Astrocyte of the spinal cord (primary cell): ENCODE measurements around the gene NALF2.

Experiments used
- DNase-seq: peaks from one replicate; pipeline ENCODE4 v3.0.0; 2011; ENCODE audit warnings: low read depth, low spot score
- H3K4me3 ChIP-seq: 2 replicates; pipeline ENCODE4 v1.5.1; 2011; ENCODE audit warnings: low read depth, mild to moderate bottlenecking, low read length, moderate library complexity
- in situ Hi-C: cut with HindIII; loops from 2 replicates; pipeline ENCODE4 v1.10.0; 2017; ENCODE audit warnings: low sequenced_read_pairs
- TF ChIP-seq, protein P1 (sequence below): IDR thresholded peaks from 2 replicates; pipeline ENCODE4 v1.5.1; 2012; ENCODE audit warnings: low read depth, mild to moderate bottlenecking, low read length, inconsistent platforms

Gene NALF2

DNA sequence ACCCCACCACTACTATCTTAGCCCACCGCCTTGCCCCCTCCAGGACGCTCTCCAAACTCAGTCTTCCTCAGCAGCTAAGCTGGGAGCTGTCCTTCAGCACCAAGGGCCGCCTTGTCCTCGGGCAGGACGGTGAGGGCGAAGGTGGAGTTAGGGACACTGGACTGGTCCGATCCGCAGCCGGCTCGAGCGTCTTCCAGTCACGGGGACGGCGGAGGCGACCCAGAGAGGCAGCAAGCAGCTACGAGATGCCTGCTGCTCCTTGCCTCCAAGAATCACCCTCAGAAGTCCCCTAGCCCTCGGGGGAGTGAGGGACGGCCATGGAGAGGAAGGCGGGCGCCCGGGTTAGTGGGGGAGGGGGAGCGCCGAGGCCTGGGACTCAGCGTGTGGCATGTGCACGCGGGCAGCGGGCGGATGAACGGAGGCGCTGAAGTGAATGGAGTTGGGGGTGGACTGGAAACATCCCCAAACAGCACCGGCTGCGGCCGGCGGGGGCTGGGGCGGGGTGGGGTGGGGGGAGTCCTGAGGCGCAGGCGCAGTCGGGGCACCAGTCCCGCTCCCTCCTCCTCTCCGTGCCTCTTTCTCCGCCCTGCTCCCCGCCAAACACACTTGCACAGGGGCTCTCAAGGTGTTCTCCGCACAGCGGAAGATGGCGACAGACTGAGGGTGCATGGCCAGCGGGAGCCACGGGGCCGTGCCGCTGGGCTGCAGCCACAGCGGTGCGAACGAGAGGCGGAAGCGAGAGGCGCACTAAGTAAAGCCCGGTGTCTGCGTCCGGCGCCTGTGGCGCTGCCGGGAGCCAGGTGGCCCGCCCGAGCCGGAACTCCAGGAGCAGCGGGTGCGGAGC is at the start of gene NALF2:
Gene NALF2, plus strand, starts transcription at position 545 of the 844 bp plus-strand sequence. CDS start 957 bp downstream, outside the sequence.
- peak within 1 kb of the TSS; percentile 7 for H3K4me3 ChIP-seq
- peak; percentile 4 for DNase-seq
- in situ Hi-C loops = no loop called here
- TF ChIP-seq, protein P1, sequence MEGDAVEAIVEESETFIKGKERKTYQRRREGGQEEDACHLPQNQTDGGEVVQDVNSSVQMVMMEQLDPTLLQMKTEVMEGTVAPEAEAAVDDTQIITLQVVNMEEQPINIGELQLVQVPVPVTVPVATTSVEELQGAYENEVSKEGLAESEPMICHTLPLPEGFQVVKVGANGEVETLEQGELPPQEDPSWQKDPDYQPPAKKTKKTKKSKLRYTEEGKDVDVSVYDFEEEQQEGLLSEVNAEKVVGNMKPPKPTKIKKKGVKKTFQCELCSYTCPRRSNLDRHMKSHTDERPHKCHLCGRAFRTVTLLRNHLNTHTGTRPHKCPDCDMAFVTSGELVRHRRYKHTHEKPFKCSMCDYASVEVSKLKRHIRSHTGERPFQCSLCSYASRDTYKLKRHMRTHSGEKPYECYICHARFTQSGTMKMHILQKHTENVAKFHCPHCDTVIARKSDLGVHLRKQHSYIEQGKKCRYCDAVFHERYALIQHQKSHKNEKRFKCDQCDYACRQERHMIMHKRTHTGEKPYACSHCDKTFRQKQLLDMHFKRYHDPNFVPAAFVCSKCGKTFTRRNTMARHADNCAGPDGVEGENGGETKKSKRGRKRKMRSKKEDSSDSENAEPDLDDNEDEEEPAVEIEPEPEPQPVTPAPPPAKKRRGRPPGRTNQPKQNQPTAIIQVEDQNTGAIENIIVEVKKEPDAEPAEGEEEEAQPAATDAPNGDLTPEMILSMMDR = no peak

DNA sequence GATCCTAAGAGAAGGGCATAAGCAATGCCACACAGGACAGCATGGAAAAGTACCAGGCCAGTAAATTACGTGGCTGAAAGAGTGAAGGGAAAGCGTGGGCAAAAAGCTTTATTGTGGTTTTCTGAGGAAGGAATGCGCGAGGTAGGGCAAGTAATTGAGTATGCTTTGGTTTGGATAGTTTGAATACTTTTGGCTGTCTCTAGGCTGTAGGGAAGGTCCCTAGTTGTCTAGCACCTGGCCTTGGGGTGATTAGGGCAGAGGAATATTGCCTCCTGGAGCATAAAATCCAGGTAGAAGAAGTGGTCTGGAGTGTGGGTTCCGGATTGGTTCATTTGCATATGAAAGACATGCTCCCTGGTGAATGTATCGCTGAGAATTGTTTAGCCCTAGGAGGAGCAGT is 46.4 kb upstream of the NALF2 start:
- TF ChIP-seq, protein P1 = no peak
- H3K4me3 ChIP-seq = no peak overlapping the region
- in situ Hi-C loops = no loop called here
- no peak for DNase-seq

DNA sequence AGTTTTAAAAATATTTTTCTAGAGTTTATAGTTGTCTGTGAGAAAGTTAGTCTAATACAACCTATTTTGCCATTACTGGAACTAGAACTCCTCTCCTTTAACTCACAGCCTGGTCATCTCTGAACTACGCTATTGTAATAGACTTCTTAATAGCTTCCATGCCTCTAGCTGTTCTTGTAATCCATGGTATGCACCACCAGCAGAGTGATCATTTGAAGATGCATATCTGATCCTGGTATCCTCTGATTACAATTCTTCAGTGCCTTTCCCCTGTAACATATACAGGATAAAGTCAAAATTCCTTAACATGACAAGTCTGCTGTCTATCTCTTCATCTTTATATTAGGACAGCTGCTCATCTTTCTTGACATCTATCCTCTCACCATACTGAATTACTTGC is 37.6 kb upstream of the NALF2 start:
- no peak overlapping the region for H3K4me3 ChIP-seq
- TF ChIP-seq, protein P1 = no peak
- in situ Hi-C loops = no loop called here
- DNase-seq = no peak

DNA sequence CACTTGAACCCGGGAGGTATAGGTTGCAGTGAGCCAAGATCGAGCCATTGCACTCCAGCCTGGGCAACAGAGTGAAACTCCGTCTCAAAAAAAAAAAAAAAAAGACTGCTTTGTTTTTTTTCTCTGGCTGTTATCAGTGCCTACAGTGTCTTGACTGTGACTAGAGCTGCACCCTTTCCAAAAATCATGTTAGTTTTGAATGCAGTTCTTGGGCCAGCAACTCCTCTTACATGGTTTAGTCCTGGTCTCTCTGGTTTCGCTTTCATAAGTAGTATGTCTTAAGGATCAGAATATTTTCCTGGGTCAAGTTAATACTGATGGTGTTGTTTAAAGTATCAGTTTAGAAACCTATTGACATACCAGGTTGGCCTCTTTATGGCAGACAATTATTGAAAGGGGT is 34.2 kb upstream of the NALF2 start:
- in situ Hi-C loops = no loop called here
- DNase-seq = no peak
- no peak overlapping the region for H3K4me3 ChIP-seq
- TF ChIP-seq, protein P1 = no peak

DNA sequence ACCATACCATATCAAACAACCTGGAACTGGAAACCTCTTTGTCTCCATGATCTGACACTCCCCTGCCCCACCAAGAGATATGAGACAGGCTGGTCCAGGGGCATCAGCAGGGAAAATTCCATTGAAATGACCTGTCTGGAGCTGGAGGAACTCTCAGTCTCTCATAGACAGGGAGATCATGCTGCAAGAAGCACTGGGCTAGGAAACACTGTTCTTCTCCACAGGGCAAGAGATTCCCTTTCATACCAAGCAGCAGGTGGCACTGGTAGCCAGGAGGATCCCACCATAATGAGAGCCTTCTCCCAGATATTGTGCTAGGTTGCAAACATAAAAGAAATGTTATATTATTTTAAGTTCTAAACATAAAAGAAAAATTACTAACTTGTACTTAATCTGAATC is 14.5 kb upstream of the NALF2 start:
- TF ChIP-seq, protein P1 = no peak
- no peak for DNase-seq
- no peak overlapping the region for H3K4me3 ChIP-seq
- in situ Hi-C loops = no loop called here

DNA sequence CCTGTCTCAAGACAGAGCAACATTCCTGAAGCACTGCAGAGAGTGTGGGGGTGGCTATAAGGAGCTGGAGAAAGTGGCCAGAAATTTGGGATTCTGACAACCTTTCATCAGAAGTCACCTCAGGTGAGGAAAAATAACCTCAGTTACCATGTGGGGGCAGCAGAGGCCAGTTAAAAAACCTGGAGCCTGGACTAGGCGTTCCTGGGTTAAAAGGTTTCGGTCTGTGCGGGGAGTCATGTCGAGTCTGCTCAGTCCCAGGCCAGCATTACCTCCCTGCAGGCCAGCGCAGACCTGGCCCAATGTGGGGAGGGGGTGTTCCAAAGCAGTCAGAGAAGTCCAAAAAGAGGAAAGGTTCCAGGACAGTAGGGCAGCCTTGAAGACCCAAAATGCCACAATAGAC is 10.9 kb upstream of the NALF2 start:
- TF ChIP-seq, protein P1 = peak; percentile 12
- H3K4me3 ChIP-seq = no peak overlapping the region
- in situ Hi-C loops = no loop called here
- no peak for DNase-seq
